ENCODE data around the gene HDAC9. TPM values are rescaled to one million over a fixed set of nuclear protein-coding genes. Genes with fewer than 3 reads are reported as not detected.

HDAC9 gene
- total RNA-seq, 1 donor from 2014 or later: 32.4 TPM

- Histone ChIP-seq H3K27ac (no peak overlapping the region), H3K27me3 (no peaks in the 10 kb centered on the region), H3K9me3 (no peaks in the 10 kb centered on the region), H3K4me3 (no peak overlapping the region), H3K4me1 (no peaks in the 10 kb centered on the region), H3K36me3 (no peaks in the 10 kb centered on the region)
- no peak for DNase-seq (ENCODE audit: extremely low spot score in 2 of 2)
- no peak for TF ChIP-seq POLR2A (IDR thresholded peaks at IDR 0.05)
- TF ChIP-seq POLR2AphosphoS5 (IDR thresholded peaks at IDR 0.05; ENCODE audit: insufficient read depth in 1 of 2, low read depth in 1 of 2): no peak
- TF ChIP-seq, protein P1, sequence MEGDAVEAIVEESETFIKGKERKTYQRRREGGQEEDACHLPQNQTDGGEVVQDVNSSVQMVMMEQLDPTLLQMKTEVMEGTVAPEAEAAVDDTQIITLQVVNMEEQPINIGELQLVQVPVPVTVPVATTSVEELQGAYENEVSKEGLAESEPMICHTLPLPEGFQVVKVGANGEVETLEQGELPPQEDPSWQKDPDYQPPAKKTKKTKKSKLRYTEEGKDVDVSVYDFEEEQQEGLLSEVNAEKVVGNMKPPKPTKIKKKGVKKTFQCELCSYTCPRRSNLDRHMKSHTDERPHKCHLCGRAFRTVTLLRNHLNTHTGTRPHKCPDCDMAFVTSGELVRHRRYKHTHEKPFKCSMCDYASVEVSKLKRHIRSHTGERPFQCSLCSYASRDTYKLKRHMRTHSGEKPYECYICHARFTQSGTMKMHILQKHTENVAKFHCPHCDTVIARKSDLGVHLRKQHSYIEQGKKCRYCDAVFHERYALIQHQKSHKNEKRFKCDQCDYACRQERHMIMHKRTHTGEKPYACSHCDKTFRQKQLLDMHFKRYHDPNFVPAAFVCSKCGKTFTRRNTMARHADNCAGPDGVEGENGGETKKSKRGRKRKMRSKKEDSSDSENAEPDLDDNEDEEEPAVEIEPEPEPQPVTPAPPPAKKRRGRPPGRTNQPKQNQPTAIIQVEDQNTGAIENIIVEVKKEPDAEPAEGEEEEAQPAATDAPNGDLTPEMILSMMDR (IDR thresholded peaks at IDR 0.05): no peak
- intact Hi-C loops (cut with DNase I): no loop called here
Measured at GRCh38 chr7:18820981-18821380, 325.4 kb downstream of the HDAC9 start.

- TF ChIP-seq, protein P1 (IDR thresholded peaks at IDR 0.05): no peak
- TF ChIP-seq POLR2AphosphoS5 (IDR thresholded peaks at IDR 0.05; ENCODE audit: insufficient read depth in 1 of 2, low read depth in 1 of 2) (no peak), POLR2A (IDR thresholded peaks at IDR 0.05) (no peak)
- intact Hi-C loops (cut with DNase I): no loop called here
- Histone ChIP-seq H3K27me3 (no peaks in the 10 kb centered on the region), H3K27ac (no peak overlapping the region), H3K4me3 (no peak overlapping the region), H3K36me3 (no peaks in the 10 kb centered on the region), H3K4me1 (no peaks in the 10 kb centered on the region), H3K9me3 (no peaks in the 10 kb centered on the region)
- no peak for DNase-seq (ENCODE audit: extremely low spot score in 2 of 2)
Measured at GRCh38 chr7:18821554-18821953, 326.0 kb downstream of the HDAC9 start.

GRCh38 chr7:18824157-18824556 lies 328.6 kb downstream of the HDAC9 start:
- H3K27ac ChIP-seq: no peak overlapping the region
- H3K4me1 ChIP-seq: peaks cover 6% of the 10 kb centered on the region
- no peaks in the 10 kb centered on the region for H3K9me3 ChIP-seq
- no peaks in the 10 kb centered on the region for H3K36me3 ChIP-seq
- no peaks in the 10 kb centered on the region for H3K27me3 ChIP-seq
- TF ChIP-seq POLR2AphosphoS5 (IDR thresholded peaks at IDR 0.05; ENCODE audit: insufficient read depth in 1 of 2, low read depth in 1 of 2) (no peak), POLR2A (IDR thresholded peaks at IDR 0.05) (no peak)
- TF ChIP-seq, protein P1 (IDR thresholded peaks at IDR 0.05): no peak
- no peak for DNase-seq (ENCODE audit: extremely low spot score in 2 of 2)
- intact Hi-C loops (cut with DNase I): no loop called here
- no peak overlapping the region for H3K4me3 ChIP-seq

DNA sequence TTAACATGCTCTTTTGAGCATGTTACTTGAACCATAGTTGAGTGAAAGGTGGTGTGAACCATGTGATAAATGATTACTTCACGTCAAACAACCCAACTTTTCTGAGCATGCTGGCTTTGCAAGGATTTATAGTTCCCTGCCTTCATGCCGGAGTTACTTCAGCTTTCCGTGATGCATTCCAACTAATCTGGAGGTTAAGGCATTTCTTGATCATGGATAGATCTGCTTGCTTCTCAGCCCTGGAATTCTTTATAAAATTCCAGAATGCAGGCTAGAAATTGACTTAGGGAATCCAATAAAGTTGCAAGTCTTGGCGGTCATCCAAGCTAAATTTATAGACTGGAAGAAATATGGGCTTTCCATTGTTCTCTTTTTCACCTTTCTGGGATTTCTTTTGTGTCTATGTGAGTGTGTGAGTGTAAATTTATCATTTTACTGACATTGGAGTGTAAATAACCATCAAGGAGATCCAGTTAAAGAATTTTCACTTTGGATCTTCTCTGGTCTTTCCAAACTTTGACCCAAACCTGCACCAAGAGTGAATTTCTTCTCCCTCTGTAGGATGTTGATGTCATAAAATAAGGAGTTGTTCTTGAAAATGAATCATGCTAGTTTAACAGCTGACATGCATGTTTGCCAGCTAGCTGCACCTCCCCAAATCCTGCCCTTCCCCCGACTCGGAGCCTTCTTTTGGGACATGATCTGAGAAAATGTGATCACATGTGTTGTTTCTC lies 332.9 kb downstream of the HDAC9 start:
- H3K9me3 ChIP-seq: no peaks in the 10 kb centered on the region
- no peaks in the 10 kb centered on the region for H3K27me3 ChIP-seq
- no peak overlapping the region for H3K4me3 ChIP-seq
- intact Hi-C loops (cut with DNase I): no loop called here
- no peak for TF ChIP-seq POLR2AphosphoS5 (IDR thresholded peaks at IDR 0.05; ENCODE audit: insufficient read depth in 1 of 2, low read depth in 1 of 2)
- TF ChIP-seq POLR2A (IDR thresholded peaks at IDR 0.05): no peak
- TF ChIP-seq, protein P1 (IDR thresholded peaks at IDR 0.05): no peak
- no peak overlapping the region for H3K27ac ChIP-seq
- H3K36me3 ChIP-seq: no peaks in the 10 kb centered on the region
- peaks cover 29% of the 10 kb centered on the region for H3K4me1 ChIP-seq
- no peak for DNase-seq (ENCODE audit: extremely low spot score in 2 of 2)

Measured in vagina (tissue), 2 donors.